GM21360 (cell line): ENCODE measurements around the gene BPGM.
A peak's percentile ranks its signal among the peaks of the same experiment; 100 is the strongest.
"Not testable (repeated sequence)": the region's sequence is repeated elsewhere in the genome, so short reads cannot be mapped to it uniquely, and the experiment has no call there.

ENCODE experiments used
- ATAC-seq: cut with Tn5 transposase; IDR thresholded peaks from one replicate; pipeline ENCODE4 v1.9.1; 2021; ENCODE audit warnings: mild to moderate bottlenecking, moderate library complexity; ENCODE audit not compliant: unreplicated experiment

The BPGM gene

GRCh38 chr7:134630893-134631292 lies 15.8 kb upstream of the BPGM start:
- no peak for ATAC-seq

GRCh38 chr7:134632052-134632451 lies 14.6 kb upstream of the BPGM start:
- no peak for ATAC-seq

GRCh38 chr7:134632937-134633540 lies 13.6 kb upstream of the BPGM start:
- ATAC-seq = no peak

GRCh38 chr7:134636008-134636449 lies 10.6 kb upstream of the BPGM start:
- peak; percentile 87 for ATAC-seq

- ATAC-seq = no peak
Observed at GRCh38 chr7:134637441-134637840, 9.2 kb upstream of the BPGM start.

GRCh38 chr7:134637934-134638719 lies 8.5 kb upstream of the BPGM start:
- ATAC-seq = no peak

GRCh38 chr7:134639061-134639460 lies 7.6 kb upstream of the BPGM start:
- no peak for ATAC-seq

GRCh38 chr7:134639683-134640279 lies 6.9 kb upstream of the BPGM start:
- ATAC-seq = no peak

- no peak for ATAC-seq
Observed at GRCh38 chr7:134640842-134641715, 5.6 kb upstream of the BPGM start.

- ATAC-seq = not testable (repeated sequence)
Observed at GRCh38 chr7:134641981-134642380, 4.7 kb upstream of the BPGM start.

- no peak for ATAC-seq
Observed at GRCh38 chr7:134643131-134643530, 3.5 kb upstream of the BPGM start.

GRCh38 chr7:134645478-134645877 lies 1.2 kb upstream of the BPGM start:
- no peak for ATAC-seq

- ATAC-seq = no peak
Observed at GRCh38 chr7:134645935-134646334, 718 bp upstream of the BPGM start.

- ATAC-seq = no peak
Observed at GRCh38 chr7:134648456-134648855, 1.8 kb downstream of the BPGM start.

- no peak for ATAC-seq
Observed at GRCh38 chr7:134649226-134649775, 2.6 kb downstream of the BPGM start.

GRCh38 chr7:134651991-134652390 lies 5.3 kb downstream of the BPGM start:
- no peak for ATAC-seq

GRCh38 chr7:134654104-134654775 lies 7.6 kb downstream of the BPGM start:
- no peak for ATAC-seq

- no peak for ATAC-seq
Observed at GRCh38 chr7:134657526-134657925, 10.9 kb downstream of the BPGM start.

- no peak for ATAC-seq
Observed at GRCh38 chr7:134660242-134660785, 13.7 kb downstream of the BPGM start.

- ATAC-seq = no peak
Observed at GRCh38 chr7:134660961-134661376, 14.3 kb downstream of the BPGM start.
